Measurements from ENCODE around the gene TMEM198.

TMEM198 gene

GRCh38 chr2:219576505-219577388 lies 32.9 kb downstream of the TMEM198 start:
- no peak for DNase-seq (ENCODE audit: low read depth in 2 of 2)

GRCh38 chr2:219578811-219579613 lies 35.2 kb downstream of the TMEM198 start:
- no peak for DNase-seq (ENCODE audit: low read depth in 2 of 2)

- DNase-seq (ENCODE audit: low read depth in 2 of 2) = no peak
Measured at GRCh38 chr2:219581346-219581745, 37.5 kb downstream of the TMEM198 start.

- DNase-seq (ENCODE audit: low read depth in 2 of 2) = no peak
Measured at GRCh38 chr2:219591091-219591490, 47.3 kb downstream of the TMEM198 start.

GRCh38 chr2:219592736-219593135 lies 48.9 kb downstream of the TMEM198 start:
- DNase-seq (ENCODE audit: low read depth in 2 of 2) = no peak

GRCh38 chr2:219593154-219593553 lies 49.3 kb downstream of the TMEM198 start:
- no peak for DNase-seq (ENCODE audit: low read depth in 2 of 2)

GRCh38 chr2:219595256-219595655 lies 51.4 kb downstream of the TMEM198 start:
- no peak for DNase-seq (ENCODE audit: low read depth in 2 of 2)

- no peak for DNase-seq (ENCODE audit: low read depth in 2 of 2)
Measured at GRCh38 chr2:219596954-219597551, 53.2 kb downstream of the TMEM198 start.

GRCh38 chr2:219597552-219598307 lies 53.9 kb downstream of the TMEM198 start, which contains the start of gene STK11IP:
STK11IP (plus strand) TSS chr2:219597857; CDS start chr2:219598120, 263 bp downstream.
- DNase-seq (ENCODE audit: low read depth in 2 of 2) = peak; percentile 82 to 88

GRCh38 chr2:219598308-219599078 lies 54.7 kb downstream of the TMEM198 start:
- no peak for DNase-seq (ENCODE audit: low read depth in 2 of 2)

All from stimulated activated CD4-positive, alpha-beta T cell treated with anti-CD3 and anti-CD28 coated beads, Interleukin-15, amount 100 ng/mL, for 48 hours (primary cell).